Fibroblast of lung (primary cell): ENCODE data around the gene KLRC2. TPM values are rescaled to one million over a fixed set of nuclear protein-coding genes. Genes with fewer than 3 reads are reported as not detected.

Experiments
- DNase-seq, 2 donors: peaks; one replicate each; pipeline versions ENCODE4 v3.0.0 to v3.0.0-alpha.2; 2010; ENCODE audit warnings: low read depth in 2 of 2
- H2AFZ ChIP-seq: 2 replicates; pipeline ENCODE4 v1.5.1; 2012; ENCODE audit warnings: low read length, control low read depth, inconsistent platforms
- H3K27ac ChIP-seq: 2 replicates; pipeline ENCODE4 v1.5.1; 2011; ENCODE audit warnings: low read length, control low read depth; ENCODE audit not compliant: insufficient read depth
- H3K27me3 ChIP-seq: 2 replicates; pipeline ENCODE4 v1.5.1; 2011; ENCODE audit warnings: mild to moderate bottlenecking, low read length; ENCODE audit not compliant: control insufficient read depth, insufficient read depth
- H3K36me3 ChIP-seq: 2 replicates; pipeline ENCODE4 v1.5.1; 2011; ENCODE audit warnings: low read length; ENCODE audit not compliant: control insufficient read depth, insufficient read depth
- H3K4me1 ChIP-seq: 2 replicates; pipeline ENCODE4 v1.5.1; 2011; ENCODE audit warnings: low read length; ENCODE audit not compliant: control insufficient read depth, insufficient read depth; ENCODE audit errors: extremely low read depth
- H3K4me2 ChIP-seq: 2 replicates; pipeline ENCODE4 v1.5.1; 2011; ENCODE audit warnings: low read length, control low read depth; ENCODE audit not compliant: insufficient read depth; ENCODE audit errors: extremely low read depth
- H3K4me3 ChIP-seq, 4 experiments: fragments of 200-600 bp in 1 of 4; sonication (generic) in 1 of 4; replicated peaks in 1 of 4; 2 replicates each; pipeline ENCODE4 v1.5.1; 2011 to 2016; ENCODE audit warnings: low read length in 4 of 4, low read depth in 3 of 4, mild to moderate bottlenecking in 3 of 4, control low read depth in 2 of 4, inconsistent platforms in 1 of 4, mixed read lengths in 1 of 4; ENCODE audit not compliant: insufficient read depth in 1 of 4; ENCODE audit errors: control extremely low read depth in 1 of 4
- H3K79me2 ChIP-seq: 2 replicates; pipeline ENCODE4 v1.5.1; 2012; ENCODE audit warnings: mild to moderate bottlenecking, low read length, inconsistent platforms; ENCODE audit not compliant: control insufficient read depth, insufficient read depth
- H3K9ac ChIP-seq: 2 replicates; pipeline ENCODE4 v1.5.1; 2011; ENCODE audit warnings: mild to moderate bottlenecking, low read length, control low read depth; ENCODE audit not compliant: insufficient read depth
- H3K9me3 ChIP-seq: 2 replicates; pipeline ENCODE4 v1.5.1; 2012; ENCODE audit warnings: low read depth, low read length; ENCODE audit not compliant: control insufficient read depth, insufficient read depth
- H4K20me1 ChIP-seq: 2 replicates; pipeline ENCODE4 v1.5.1; 2011; ENCODE audit warnings: low read length; ENCODE audit not compliant: control insufficient read depth, insufficient read depth; ENCODE audit errors: extremely low read depth
- CTCF ChIP-seq, 2 donors: IDR thresholded peaks in 1 of 2; conservative IDR thresholded peaks in 1 of 2; 1 replicate in 1 of 2; 2 replicates in 1 of 2; pipeline ENCODE4 v1.5.1; 2011 to 2012; ENCODE audit warnings: low read length in 2 of 2, control low read depth in 1 of 2, inconsistent platforms in 1 of 2, low read depth in 1 of 2, mild to moderate bottlenecking in 1 of 2
- EZH2 ChIP-seq: IDR thresholded peaks from 2 replicates; pipeline ENCODE4 v1.5.1; 2012; ENCODE audit warnings: low read length, control low read depth, mild to moderate bottlenecking; ENCODE audit errors: missing control alignments
- polyA plus RNA-seq, 2 donors: library from polyadenylated mRNA; depleted of rRNA in 1 of 2; stranded (reverse) in 1 of 2; unstranded in 1 of 2; fragments of >200 nt; gene quantifications; 2 replicates each; pipeline ENCODE4 v1.2.1, GENCODE V29; 2011 to 2012; ENCODE audit warnings: missing spikeins in 1 of 2
- total RNA-seq: library from RNA; depleted of rRNA; stranded (reverse); fragments of >200 nt; gene quantifications from 2 replicates; pipeline ENCODE4 v1.2.1, GENCODE V29; 2014

The KLRC2 gene
- total and polyA plus RNA-seq, 2 donors (not counting 1 experiment from before 2014, with no cell fraction given) = not detected

- Histone ChIP-seq H4K20me1 (no peaks in the 10 kb centered on the region), H3K4me2 (no peak overlapping the region), H3K4me1 (no peaks in the 10 kb centered on the region), H3K9me3 (no peaks in the 10 kb centered on the region), H3K36me3 (no peaks in the 10 kb centered on the region), H3K4me3 (no peak overlapping the region), H3K79me2 (no peaks in the 10 kb centered on the region), H2AFZ (no peak overlapping the region), H3K27ac (no peak overlapping the region), H3K9ac (no peak overlapping the region), H3K27me3 (no peaks in the 10 kb centered on the region)
- DNase-seq = no peak
- TF ChIP-seq EZH2 (no peak), CTCF (conservative IDR thresholded peaks at IDR 0.05 in 1 of 2, IDR thresholded peaks at IDR 0.05 in 1 of 2; ENCODE audit: low read depth in 1 of 2, low read length in 2 of 2) (no peak)
Observed at GRCh38 chr12:10404798-10405197, 31.0 kb downstream of the KLRC2 start.

GRCh38 chr12:10400829-10401228, 35.0 kb downstream of the KLRC2 start:
- Histone ChIP-seq H3K27me3 (no peaks in the 10 kb centered on the region), H3K79me2 (no peaks in the 10 kb centered on the region), H3K36me3 (no peaks in the 10 kb centered on the region), H3K4me3 (no peak overlapping the region), H3K27ac (no peak overlapping the region), H3K4me1 (no peaks in the 10 kb centered on the region), H3K4me2 (no peak overlapping the region), H2AFZ (no peak overlapping the region), H3K9me3 (no peaks in the 10 kb centered on the region), H4K20me1 (no peaks in the 10 kb centered on the region), H3K9ac (no peak overlapping the region)
- TF ChIP-seq CTCF (conservative IDR thresholded peaks at IDR 0.05 in 1 of 2, IDR thresholded peaks at IDR 0.05 in 1 of 2; ENCODE audit: low read depth in 1 of 2, low read length in 2 of 2) (no peak), EZH2 (no peak)
- DNase-seq = no peak

- no peaks in the 10 kb centered on the region for H3K36me3 ChIP-seq
- no peak overlapping the region for H2AFZ ChIP-seq
- H3K27me3 ChIP-seq = no peaks in the 10 kb centered on the region
- no peak for DNase-seq
- H3K9ac ChIP-seq = no peak overlapping the region
- no peak overlapping the region for H3K4me2 ChIP-seq
- no peaks in the 10 kb centered on the region for H4K20me1 ChIP-seq
- no peak overlapping the region for H3K4me3 ChIP-seq
- H3K79me2 ChIP-seq = no peaks in the 10 kb centered on the region
- TF ChIP-seq EZH2 (no peak), CTCF (conservative IDR thresholded peaks at IDR 0.05 in 1 of 2, IDR thresholded peaks at IDR 0.05 in 1 of 2; ENCODE audit: low read depth in 1 of 2, low read length in 2 of 2) (no peak)
- H3K27ac ChIP-seq = no peak overlapping the region
- H3K9me3 ChIP-seq = no peaks in the 10 kb centered on the region
- H3K4me1 ChIP-seq = no peaks in the 10 kb centered on the region
Observed at GRCh38 chr12:10398168-10398567, 37.6 kb downstream of the KLRC2 start.
